ENCODE results near the gene SIRT3.
"Not testable (repeated sequence)": the region's sequence is repeated elsewhere in the genome, so short reads cannot be mapped to it uniquely, and the experiment has no call there.

Gene SIRT3

GRCh38 chr11:203056-203944 lies 32.8 kb downstream of the SIRT3 start:
- no peak for DNase-seq (ENCODE audit: low read depth)

GRCh38 chr11:202490-202889 lies 33.7 kb downstream of the SIRT3 start:
- DNase-seq (ENCODE audit: low read depth) = no peak

GRCh38 chr11:201966-202365 lies 34.2 kb downstream of the SIRT3 start:
- DNase-seq (ENCODE audit: low read depth) = no peak

DNA sequence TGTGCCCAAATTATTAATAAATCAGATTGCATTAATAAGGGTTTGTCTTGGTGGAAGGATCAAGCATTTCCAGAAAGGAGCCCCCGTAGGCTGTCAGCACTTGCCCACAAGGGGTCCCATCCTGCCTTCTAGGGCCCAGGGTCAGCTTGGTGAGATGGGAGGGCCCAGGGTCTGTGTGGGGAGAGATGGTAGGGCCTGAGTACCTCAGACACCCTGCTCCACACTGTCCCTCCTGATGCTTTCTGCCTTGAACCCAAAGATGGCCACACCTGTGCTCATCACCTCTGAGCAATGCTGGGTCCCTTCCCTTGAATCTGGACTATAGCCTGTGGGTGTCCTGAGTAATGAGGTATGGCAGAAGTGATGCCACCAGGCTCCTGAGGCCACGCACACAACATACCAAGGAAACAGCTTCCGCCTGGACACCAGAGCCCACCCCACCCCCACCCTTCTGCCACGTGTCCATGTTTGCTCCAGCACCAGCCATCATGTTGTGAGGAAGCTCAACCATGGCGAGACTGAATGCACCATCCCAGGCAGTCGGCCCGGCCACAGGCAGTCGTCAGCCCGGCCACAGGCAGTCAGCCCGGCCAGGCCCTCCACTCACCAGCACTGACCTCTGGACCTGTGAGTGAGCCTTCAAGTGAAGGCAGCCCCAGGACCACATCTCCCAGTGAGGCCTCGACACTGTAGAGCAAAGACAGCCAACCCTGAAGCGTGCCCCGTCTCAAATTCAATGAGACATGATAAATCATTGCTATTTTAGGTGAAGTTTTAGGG lies 35.7 kb downstream of the SIRT3 start:
- no peak for DNase-seq (ENCODE audit: low read depth)

DNA sequence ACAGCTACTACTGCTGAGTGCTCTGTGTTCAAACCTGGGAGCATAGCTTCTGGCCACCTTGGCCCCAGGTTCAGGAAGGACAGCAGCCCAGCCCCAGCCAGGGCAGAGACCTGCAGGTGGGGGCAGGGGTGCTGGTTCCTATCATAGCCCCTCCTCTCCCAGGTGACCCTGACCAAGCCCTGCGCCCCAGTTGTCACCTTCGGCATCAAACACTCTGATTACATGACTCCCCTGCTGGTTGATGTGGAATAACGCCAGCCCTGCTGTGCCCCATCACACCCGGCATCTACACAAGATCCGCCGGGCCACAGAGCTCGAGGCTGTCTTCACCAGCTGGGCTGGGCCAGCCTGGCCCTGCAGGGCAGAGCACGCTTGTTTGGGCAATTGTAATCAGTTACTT lies 36.4 kb downstream of the SIRT3 start:
- DNase-seq (ENCODE audit: low read depth) = no peak

GRCh38 chr11:199004-199581 lies 37.0 kb downstream of the SIRT3 start:
- no peak for DNase-seq (ENCODE audit: low read depth)

DNA sequence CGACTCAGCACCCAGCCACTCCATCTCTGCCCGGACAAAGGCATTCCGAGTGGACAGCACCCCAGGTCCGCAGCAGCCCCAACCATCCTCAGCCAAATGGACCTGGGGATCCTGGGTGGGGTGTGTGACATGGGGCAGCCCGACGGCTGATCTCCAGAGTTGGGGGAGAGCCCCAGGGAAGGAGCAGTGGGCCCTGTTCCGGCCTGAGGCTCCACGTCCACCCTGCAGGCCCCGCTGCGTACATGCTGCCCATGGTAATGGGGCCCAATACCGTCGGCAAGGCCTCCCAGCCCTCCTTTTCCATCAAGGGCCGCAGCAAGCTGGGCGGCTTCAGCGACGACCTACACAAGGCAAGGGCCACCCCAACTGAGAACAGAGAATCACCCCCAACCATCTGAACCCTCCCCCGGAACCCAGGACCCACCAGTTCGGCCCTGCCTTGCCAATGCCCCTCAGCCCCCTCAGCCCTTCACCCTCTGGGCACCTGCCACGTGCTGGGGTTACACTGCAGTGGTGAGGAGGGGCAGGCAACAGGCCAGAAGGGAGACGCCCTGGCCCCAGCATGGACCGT lies 37.8 kb downstream of the SIRT3 start:
- no peak for DNase-seq (ENCODE audit: low read depth)

DNA sequence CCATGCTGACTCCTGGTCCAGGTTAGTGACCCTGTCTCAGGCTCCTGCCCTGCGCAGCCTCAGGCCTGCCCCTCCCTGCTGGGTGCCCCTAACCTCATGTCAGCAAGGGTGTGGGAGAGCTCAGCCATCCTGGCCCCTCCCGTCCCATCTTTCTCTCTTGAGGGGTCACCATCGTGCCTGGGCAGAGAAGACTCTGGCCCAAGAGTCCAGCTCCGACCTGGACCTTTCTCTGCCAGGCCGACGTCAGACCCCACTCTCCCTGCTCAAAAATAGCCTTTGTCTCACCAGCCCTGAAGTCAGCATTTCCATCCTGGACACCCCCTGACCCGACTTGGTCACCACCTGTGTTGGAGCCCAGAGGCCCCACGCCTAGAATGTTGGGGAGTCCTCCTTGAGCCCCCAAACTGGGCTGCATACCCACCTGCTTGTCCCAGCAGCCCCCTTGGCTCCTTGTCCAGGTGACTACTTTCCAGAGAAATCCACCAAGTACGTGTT lies 38.4 kb downstream of the SIRT3 start:
- DNase-seq (ENCODE audit: low read depth) = no peak

DNA sequence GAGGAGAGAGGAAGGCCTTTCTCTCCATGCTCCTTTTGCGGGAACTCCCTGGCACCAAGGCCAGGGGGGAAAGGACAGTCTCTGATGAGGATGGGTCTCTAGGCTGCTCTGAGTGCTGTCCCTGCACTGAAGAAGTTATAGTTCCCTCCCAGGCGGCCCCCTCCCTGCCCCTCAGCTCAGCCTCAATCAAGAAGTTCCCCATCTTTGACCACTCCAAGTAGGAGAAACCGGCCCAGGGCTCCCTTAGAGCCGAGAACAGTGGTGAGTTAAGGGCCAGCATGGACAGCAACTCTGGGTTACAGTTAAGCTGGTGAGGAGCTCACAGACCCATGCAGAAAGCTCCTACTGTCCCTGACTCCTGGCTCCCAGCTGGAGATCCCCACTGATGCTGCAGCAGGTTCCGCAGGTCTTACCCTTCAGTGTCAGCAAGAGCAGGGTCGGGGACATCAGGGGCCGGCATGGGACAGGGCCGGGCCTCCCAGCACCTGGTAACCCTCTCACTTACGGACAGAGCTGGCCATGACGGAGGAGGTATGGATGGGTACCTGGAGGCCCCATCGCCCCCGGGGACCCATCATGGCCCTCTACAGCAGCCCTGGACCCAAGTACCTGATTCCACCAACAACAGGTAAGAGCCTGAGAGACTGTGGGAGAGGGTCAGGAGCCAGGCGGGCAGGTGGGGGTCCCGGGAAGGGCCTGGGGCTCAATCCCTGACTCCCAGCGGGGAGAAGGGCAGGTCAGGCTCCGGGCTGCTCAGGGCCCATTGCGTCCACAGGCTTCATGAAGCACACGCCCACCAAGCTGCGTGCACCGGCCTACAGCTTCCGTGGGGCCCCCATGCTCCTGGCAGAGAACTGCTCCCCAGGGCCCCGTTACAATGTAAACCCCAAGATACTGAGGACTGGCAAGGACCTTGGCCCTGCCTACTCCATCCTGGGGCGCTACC lies 39.1 kb downstream of the SIRT3 start:
- DNase-seq (ENCODE audit: low read depth) = no peak

GRCh38 chr11:193481-193880 lies 42.7 kb downstream of the SIRT3 start:
- DNase-seq (ENCODE audit: low read depth) = not testable (repeated sequence)

DNA sequence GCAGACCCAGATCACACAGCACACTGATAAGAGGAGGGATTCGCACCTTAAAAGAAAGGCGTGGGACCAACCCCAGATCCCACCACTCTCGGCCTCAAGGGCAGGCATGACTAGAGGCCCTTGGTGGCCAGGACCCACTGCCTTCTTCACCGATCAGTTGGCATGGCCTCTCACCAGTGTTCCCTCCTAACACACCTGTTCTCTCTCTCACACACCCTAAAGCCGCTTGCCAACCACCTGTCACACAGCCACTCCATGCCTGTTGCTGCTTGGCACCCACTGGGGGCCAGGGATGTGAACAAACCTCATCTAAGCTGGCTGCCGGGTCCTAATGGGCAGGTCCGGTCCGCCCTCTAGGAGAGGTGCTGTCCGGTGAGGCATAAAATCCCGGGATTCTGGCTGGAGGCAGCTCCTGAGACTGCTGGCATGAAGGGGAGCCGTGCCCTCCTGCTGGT lies 43.4 kb downstream of the SIRT3 start, which contains the start of gene SCGB1C1:
Gene SCGB1C1, plus strand, starts transcription at position 405 of the 455 bp plus-strand sequence. Its CDS starts 22 bp downstream, at position 427.
- not testable (repeated sequence) for DNase-seq (ENCODE audit: low read depth)

- peak; percentile 34 for DNase-seq (ENCODE audit: low read depth)
Measured at GRCh38 chr11:191490-192478, 44.4 kb downstream of the SIRT3 start.

GRCh38 chr11:190546-190945 lies 45.6 kb downstream of the SIRT3 start:
- DNase-seq (ENCODE audit: low read depth) = not testable (repeated sequence)

GRCh38 chr11:189843-190311 lies 46.3 kb downstream of the SIRT3 start:
- DNase-seq (ENCODE audit: low read depth) = not testable (repeated sequence)

- DNase-seq (ENCODE audit: low read depth) = not testable (repeated sequence)
Measured at GRCh38 chr11:189200-189783, 46.9 kb downstream of the SIRT3 start.

DNA sequence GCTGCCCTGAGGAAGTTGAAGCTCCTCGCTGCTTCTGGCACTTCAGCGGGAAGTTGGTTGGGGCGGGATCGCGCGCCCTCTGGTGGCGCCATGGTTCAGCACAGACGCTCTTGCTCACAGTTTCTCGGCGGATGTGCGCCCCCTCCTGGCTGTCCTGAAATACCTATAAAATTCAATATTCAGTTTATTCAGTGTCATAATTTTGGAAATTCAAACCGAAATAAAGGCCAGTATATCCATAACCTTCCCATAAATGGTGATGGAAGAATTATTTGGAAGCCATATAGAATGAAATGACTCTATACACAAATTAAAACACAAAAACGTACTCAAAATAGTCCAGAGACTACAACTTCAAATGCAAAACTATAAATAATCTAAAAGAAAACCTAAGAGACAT lies 55.9 kb downstream of the SIRT3 start:
- DNase-seq (ENCODE audit: low read depth) = not testable (repeated sequence)
